ENCODE results near the gene SUSD4. TPM values are rescaled to one million over a fixed set of nuclear protein-coding genes. Genes with fewer than 3 reads are reported as not detected.

Gene SUSD4
- polyA plus RNA-seq = 153 and 160 TPM in 2 replicates

GRCh38 chr1:223363856-223364684 is at the start of gene SUSD4:
Gene SUSD4 (minus strand): TSS chr1:223364176. CDS start chr1:223363425, 751 bp downstream.

DNA sequence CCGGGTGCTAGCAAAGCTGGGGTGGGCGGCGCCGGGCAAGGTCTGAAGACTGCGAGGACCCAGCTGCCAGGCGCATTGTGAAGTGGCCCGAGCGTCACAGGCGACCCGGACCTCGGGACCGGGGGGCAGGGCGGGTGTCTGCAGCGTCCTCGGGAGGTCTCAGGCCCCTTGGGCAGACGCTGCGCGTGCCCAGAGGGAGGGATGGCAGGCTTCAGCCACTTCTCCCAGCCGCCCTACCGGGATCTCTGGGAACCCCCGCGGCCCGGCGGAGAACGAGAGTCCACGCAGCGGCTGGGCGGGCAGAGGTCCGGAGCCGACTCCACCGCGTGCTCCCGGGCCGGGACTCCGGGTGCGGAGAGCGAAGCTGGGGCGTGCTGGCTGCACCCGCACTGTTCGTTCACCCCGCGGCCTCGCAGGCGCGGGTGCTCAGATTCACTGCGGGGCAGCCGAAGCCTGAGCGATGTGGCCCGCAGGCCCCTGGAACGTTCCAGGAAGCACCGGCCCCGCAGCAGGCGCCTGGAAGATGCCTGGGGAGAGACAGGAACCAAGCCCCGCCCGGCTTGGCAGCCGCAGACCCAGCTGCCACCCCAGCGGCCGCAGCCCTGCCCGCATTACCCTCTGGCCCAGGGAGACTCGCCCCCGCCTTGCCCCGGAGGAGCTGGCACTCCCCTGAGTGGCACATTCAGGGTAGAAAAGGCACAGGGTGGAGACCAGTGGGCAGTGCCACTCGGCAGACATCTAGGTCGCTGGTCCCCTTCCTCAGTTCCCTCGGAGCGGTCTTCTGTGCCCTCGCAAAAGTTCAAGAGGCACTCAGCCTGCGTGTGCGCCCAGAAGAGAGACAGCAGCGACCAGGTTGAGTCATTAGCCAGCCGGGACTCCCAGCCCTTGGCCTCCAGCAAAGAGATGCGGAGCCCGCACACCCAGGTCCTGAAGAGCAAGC is 29.6 kb upstream of the SUSD4 start, which contains the start of gene CCDC185:
Gene CCDC185, plus strand, starts transcription at position 141 of the 940 bp plus-strand sequence. Its CDS starts 61 bp downstream, at position 202.

Other genes with a start within 250 kb of the SUSD4 start
- 2.9 TPM in 1 of 2 replicates, not detected in the other for gene TLR5, start 220.9 kb downstream of the SUSD4 start, polyA plus RNA-seq
- not detected in 2 replicates for gene CCDC185, start 29.2 kb upstream of the SUSD4 start, polyA plus RNA-seq

Measured in Purkinje cell (primary cell).